Body of pancreas (tissue), 4 donors: ENCODE results near the gene TEX44.
"Not testable (repeated sequence)": the region's sequence is repeated elsewhere in the genome, so short reads cannot be mapped to it uniquely, and the experiment has no call there.

ENCODE experiments used
- CTCF ChIP-seq, 7 experiments: fragments of 450-650 bp in 4 of 7; fragments of 200-600 bp in 3 of 7; sonication (generic) in 3 of 7; IDR thresholded peaks; one replicate each; pipeline ENCODE4 v1.5.1; 2016 to 2019; ENCODE audit warnings: antibody characterized with exemption in 7 of 7
- POLR2A ChIP-seq, 3 donors: fragments of 450-650 bp; IDR thresholded peaks; one replicate each; pipeline ENCODE4 v1.6.1; 2016; ENCODE audit warnings: antibody characterized with exemption in 3 of 3, mild to moderate bottlenecking in 2 of 3

GRCh38 chr2:231556496-231556895 lies 36.2 kb upstream of the TEX44 start:
- TF ChIP-seq POLR2A, CTCF (IDR thresholded peaks at IDR 0.05): not testable (repeated sequence)
